Measurements from ENCODE around the gene FBXL17. TPM values are rescaled to one million over a fixed set of nuclear protein-coding genes. Genes with fewer than 3 reads are reported as not detected.

The FBXL17 gene
- total and polyA plus RNA-seq, 2 donors (not counting 1 experiment from before 2014, with no cell fraction given) = 7.3 to 40.3 TPM

GRCh38 chr5:107915176-107915812 lies 466.6 kb downstream of the FBXL17 start:
- intact Hi-C loops (cut with micrococcal nuclease) = no loop called here
- Histone ChIP-seq H3K4me3 (ENCODE audit: control extremely low read depth in 1 of 5, extremely low read depth in 1 of 5, insufficient read depth in 1 of 5, low read depth in 2 of 5, low read length in 4 of 5) (no peak overlapping the region), H3K36me3 (replicated peaks in 1 of 2; ENCODE audit: control extremely low read depth in 1 of 2, control insufficient read depth in 1 of 2, extremely low read depth in 1 of 2, insufficient read depth in 2 of 2, low read length in 1 of 2) (no peaks in the 10 kb centered on the region), H3K27ac (ENCODE audit: low read length in 2 of 2) (no peak overlapping the region), H2AFZ (ENCODE audit: insufficient read depth, low read depth, low read length, poor library complexity, severe bottlenecking) (no peak overlapping the region), H3K9me3 (ENCODE audit: control extremely low read depth in 1 of 3, control insufficient read depth in 2 of 3, insufficient read depth in 1 of 3, low read length in 2 of 3) (no peaks in the 10 kb centered on the region), H3K9ac (ENCODE audit: low read length) (no peak overlapping the region), H3K27me3 (replicated peaks in 1 of 4; ENCODE audit: control extremely low read depth in 1 of 4, control insufficient read depth in 3 of 4, insufficient read depth in 4 of 4, low read length in 3 of 4) (no peaks in the 10 kb centered on the region), H3K79me2 (ENCODE audit: control insufficient read depth, insufficient read depth, low read length) (no peaks in the 10 kb centered on the region), H3K4me2 (replicated peaks; ENCODE audit: low read depth, low read length, poor library complexity, severe bottlenecking) (no peak overlapping the region), H3K4me1 (ENCODE audit: control insufficient read depth in 2 of 2, insufficient read depth in 2 of 2, low read length in 2 of 2) (no peaks in the 10 kb centered on the region), H4K20me1 (ENCODE audit: control insufficient read depth, insufficient read depth, low read length, poor library complexity, severe bottlenecking) (no peaks in the 10 kb centered on the region)
- no peak for ATAC-seq (ENCODE audit: low read depth)
- Mint-ChIP-seq H3K4me1 (no peaks in the 10 kb centered on the region), H3K4me3 (no peak overlapping the region), H3K27ac (no peak overlapping the region), H3K9me3 (ENCODE audit: insufficient read depth) (no peaks in the 10 kb centered on the region), H3K27me3 (no peaks in the 10 kb centered on the region)
- no peak for DNase-seq
- TF ChIP-seq EZH2 (IDR thresholded peaks at IDR 0.05; ENCODE audit: borderline replicate concordance, insufficient read depth, low read depth, low read length, poor library complexity, severe bottlenecking) = no peak
- TF ChIP-seq, protein P1, sequence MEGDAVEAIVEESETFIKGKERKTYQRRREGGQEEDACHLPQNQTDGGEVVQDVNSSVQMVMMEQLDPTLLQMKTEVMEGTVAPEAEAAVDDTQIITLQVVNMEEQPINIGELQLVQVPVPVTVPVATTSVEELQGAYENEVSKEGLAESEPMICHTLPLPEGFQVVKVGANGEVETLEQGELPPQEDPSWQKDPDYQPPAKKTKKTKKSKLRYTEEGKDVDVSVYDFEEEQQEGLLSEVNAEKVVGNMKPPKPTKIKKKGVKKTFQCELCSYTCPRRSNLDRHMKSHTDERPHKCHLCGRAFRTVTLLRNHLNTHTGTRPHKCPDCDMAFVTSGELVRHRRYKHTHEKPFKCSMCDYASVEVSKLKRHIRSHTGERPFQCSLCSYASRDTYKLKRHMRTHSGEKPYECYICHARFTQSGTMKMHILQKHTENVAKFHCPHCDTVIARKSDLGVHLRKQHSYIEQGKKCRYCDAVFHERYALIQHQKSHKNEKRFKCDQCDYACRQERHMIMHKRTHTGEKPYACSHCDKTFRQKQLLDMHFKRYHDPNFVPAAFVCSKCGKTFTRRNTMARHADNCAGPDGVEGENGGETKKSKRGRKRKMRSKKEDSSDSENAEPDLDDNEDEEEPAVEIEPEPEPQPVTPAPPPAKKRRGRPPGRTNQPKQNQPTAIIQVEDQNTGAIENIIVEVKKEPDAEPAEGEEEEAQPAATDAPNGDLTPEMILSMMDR (IDR thresholded peaks at IDR 0.05) = no peak
- CTCF ChIA-PET = no interaction called here
- WGBS (ENCODE audit: insufficient coverage) = 100% methylated on average over 1 of the region's 5 CpGs
- POLR2A ChIA-PET = no interaction called here

GRCh38 chr5:107913494-107913893 lies 468.4 kb downstream of the FBXL17 start:
- H4K20me1 ChIP-seq (ENCODE audit: control insufficient read depth, insufficient read depth, low read length, poor library complexity, severe bottlenecking) = no peaks in the 10 kb centered on the region
- CTCF ChIA-PET = no interaction called here
- no peak overlapping the region for H3K4me3 ChIP-seq (ENCODE audit: control extremely low read depth in 1 of 5, extremely low read depth in 1 of 5, insufficient read depth in 1 of 5, low read depth in 2 of 5, low read length in 4 of 5)
- H3K9me3 ChIP-seq (ENCODE audit: control extremely low read depth in 1 of 3, control insufficient read depth in 2 of 3, insufficient read depth in 1 of 3, low read length in 2 of 3) = peaks cover 0 to 4% (median 0%) of the 10 kb centered on the region in 3 donors
- Mint-ChIP-seq H3K9me3 (ENCODE audit: insufficient read depth) (no peaks in the 10 kb centered on the region), H3K27me3 (no peaks in the 10 kb centered on the region), H3K4me3 (no peak overlapping the region), H3K4me1 (no peaks in the 10 kb centered on the region), H3K27ac (no peak overlapping the region)
- H3K79me2 ChIP-seq (ENCODE audit: control insufficient read depth, insufficient read depth, low read length) = no peaks in the 10 kb centered on the region
- H3K27me3 ChIP-seq (replicated peaks in 1 of 4; ENCODE audit: control extremely low read depth in 1 of 4, control insufficient read depth in 3 of 4, insufficient read depth in 4 of 4, low read length in 3 of 4) = no peaks in the 10 kb centered on the region
- no peak for DNase-seq
- H3K4me1 ChIP-seq (ENCODE audit: control insufficient read depth in 2 of 2, insufficient read depth in 2 of 2, low read length in 2 of 2) = no peaks in the 10 kb centered on the region
- 100% methylated on average over 1 of the region's 3 CpGs for WGBS (ENCODE audit: insufficient coverage)
- no peak overlapping the region for H3K27ac ChIP-seq (ENCODE audit: low read length in 2 of 2)
- TF ChIP-seq, protein P1 (IDR thresholded peaks at IDR 0.05) = no peak
- no peak for TF ChIP-seq EZH2 (IDR thresholded peaks at IDR 0.05; ENCODE audit: borderline replicate concordance, insufficient read depth, low read depth, low read length, poor library complexity, severe bottlenecking)
- no peak overlapping the region for H3K9ac ChIP-seq (ENCODE audit: low read length)
- H3K4me2 ChIP-seq (replicated peaks; ENCODE audit: low read depth, low read length, poor library complexity, severe bottlenecking) = no peak overlapping the region
- POLR2A ChIA-PET = no interaction called here
- no peaks in the 10 kb centered on the region for H3K36me3 ChIP-seq (replicated peaks in 1 of 2; ENCODE audit: control extremely low read depth in 1 of 2, control insufficient read depth in 1 of 2, extremely low read depth in 1 of 2, insufficient read depth in 2 of 2, low read length in 1 of 2)
- ATAC-seq (ENCODE audit: low read depth) = no peak
- intact Hi-C loops (cut with micrococcal nuclease) = no loop called here
- H2AFZ ChIP-seq (ENCODE audit: insufficient read depth, low read depth, low read length, poor library complexity, severe bottlenecking) = no peak overlapping the region
